ENCODE results near the gene XBP1. TPM values are rescaled to one million over a fixed set of nuclear protein-coding genes. Genes with fewer than 3 reads are reported as not detected.

XBP1 gene
- total and polyA plus RNA-seq, 2 of the 8 experiments (the other 6 are each of a cell fraction or from before 2014, with no cell fraction given), result 99.8 to 131 TPM

DNA sequence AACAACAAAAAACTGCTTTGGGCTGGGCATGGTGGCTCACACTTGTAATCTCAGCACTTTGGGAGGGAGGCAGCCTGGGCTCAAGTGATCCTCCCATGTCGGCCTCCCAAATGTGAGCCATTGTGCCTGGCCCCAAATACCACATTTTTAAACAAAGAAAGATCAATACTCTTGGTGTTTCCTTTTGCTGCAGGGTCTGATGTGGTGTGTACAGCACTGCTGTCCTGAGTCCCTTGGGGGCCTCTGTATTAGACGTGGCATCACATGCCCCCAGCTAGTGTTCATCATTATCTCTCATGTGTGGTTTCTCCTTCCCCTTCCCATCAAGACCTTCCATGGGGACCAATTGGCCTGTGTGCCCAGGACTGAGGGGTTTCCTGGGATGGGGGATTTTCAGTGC is 20.5 kb upstream of the XBP1 start (continued):
- TF ChIP-seq CHD7 (IDR thresholded peaks at IDR 0.05; ENCODE audit: insufficient replicate concordance, low read length), result no peak

Data from H1 (cell line).